HepG2 (cell line): ENCODE results near the gene WNT10A. TPM values are rescaled to one million over a fixed set of nuclear protein-coding genes. Genes with fewer than 3 reads are reported as not detected.
"Not testable (repeated sequence)": the region's sequence is repeated elsewhere in the genome, so short reads cannot be mapped to it uniquely, and the experiment has no call there.

Source experiments
- ATAC-seq: fragments of 200-7000 bp; cut with Tn5 transposase; 3 replicates; pipeline ENCODE4 v1.9.1; 2020; ENCODE audit warnings: mild to moderate bottlenecking, moderate library complexity
- BruUV-seq: library from RNA; stranded (reverse); fragments of 400-500 nt; replicated peaks from 2 replicates; lab custom pipeline; 2021; lab: Mats Ljungman, UMichigan
- CTCF ChIA-PET: fragments of 300-600 bp; formaldehyde crosslinking; extraction: SDS; loops from one replicate; lab custom pipeline; 2021; ENCODE audit warnings: low total read pairs, inconsistent platforms, low intra/inter-chr PET ratio; lab: Yijun Ruan, JAX
- POLR2A ChIA-PET: fragments of 350-600 bp; sonication (Branson Sonifier 250); formaldehyde crosslinking; loops from one replicate; lab custom pipeline; 2020; ENCODE audit warnings: antibody characterized with exemption, inconsistent platforms; lab: Yijun Ruan, JAX
- DNase-seq: peaks from one replicate; pipeline ENCODE4 v3.0.0-alpha.2; 2015; ENCODE audit warnings: low spot score
- FAIRE-seq: peaks from 3 replicates; lab custom pipeline; 2011; peaks lifted over from hg19 to GRCh38; lab: Jason Lieb, UNC
- H2AFZ ChIP-seq: one replicate; pipeline ENCODE4 v1.6.1; 2011; ENCODE audit warnings: low read length, inconsistent platforms
- H3K27ac ChIP-seq: fragments of 300-600 bp; 3 replicates; pipeline ENCODE4 v1.8.0; 2011; ENCODE audit warnings: mixed run types, mild to moderate bottlenecking, mixed read lengths, low read length, inconsistent platforms; ENCODE audit not compliant: insufficient read depth; ENCODE audit errors: extremely low read length
- H3K27me3 ChIP-seq, 2 experiments: fragments of 200-600 bp in 1 of 2; 2 replicates in 1 of 2; 3 replicates in 1 of 2; pipeline versions ENCODE4 v1.6.0 to v1.8.0; 2011; ENCODE audit warnings: low read length in 2 of 2, mild to moderate bottlenecking in 2 of 2, moderate library complexity in 2 of 2, inconsistent platforms in 1 of 2; ENCODE audit not compliant: insufficient read depth in 2 of 2, control insufficient read depth in 1 of 2
- H3K36me3 ChIP-seq, 2 experiments: fragments of 200-600 bp in 1 of 2; replicated peaks in 1 of 2; 2 replicates in 1 of 2; 3 replicates in 1 of 2; pipeline versions ENCODE4 v1.5.1 to v1.8.0; 2011; ENCODE audit warnings: low read length in 2 of 2, inconsistent platforms in 1 of 2; ENCODE audit not compliant: insufficient read depth in 2 of 2, control insufficient read depth in 1 of 2
- H3K4me1 ChIP-seq: 2 replicates; pipeline ENCODE4 v1.5.1; 2012; ENCODE audit warnings: low read length, inconsistent platforms; ENCODE audit not compliant: insufficient read depth
- H3K4me2 ChIP-seq: 2 replicates; pipeline ENCODE4 v1.6.0; 2011; ENCODE audit warnings: low read depth, low read length, inconsistent platforms
- H3K4me3 ChIP-seq, 3 experiments: fragments of 200-600 bp in 1 of 3; sonication (generic), shearing (Covaris generic) in 1 of 3; replicated peaks in 1 of 3; 2 replicates each; pipeline ENCODE4 v1.5.1; 2011 to 2016; ENCODE audit warnings: low read length in 3 of 3, inconsistent platforms in 2 of 3, low read depth in 2 of 3, mild to moderate bottlenecking in 2 of 3, control low read depth in 1 of 3, mixed read lengths in 1 of 3; ENCODE audit not compliant: insufficient read depth in 1 of 3
- H3K79me2 ChIP-seq: one replicate; pipeline ENCODE4 v1.6.1; 2011; ENCODE audit warnings: low read length, inconsistent platforms; ENCODE audit not compliant: insufficient read depth
- H3K9ac ChIP-seq: 2 replicates; pipeline ENCODE4 v1.6.0; 2011; ENCODE audit warnings: mild to moderate bottlenecking, low read depth, low read length, inconsistent platforms; ENCODE audit not compliant: insufficient read depth
- H3K9me3 ChIP-seq: 2 replicates; pipeline ENCODE4 v1.5.1; 2012; ENCODE audit warnings: mild to moderate bottlenecking, low read length
- H4K20me1 ChIP-seq: 2 replicates; pipeline ENCODE4 v1.6.0; 2011; ENCODE audit warnings: inconsistent platforms, mild to moderate bottlenecking, low read length, moderate library complexity; ENCODE audit not compliant: insufficient read depth
- CBX1 ChIP-seq: IDR thresholded peaks from one replicate; pipeline ENCODE4 v1.6.1; 2016; ENCODE audit warnings: antibody characterized with exemption, low read depth
- CEBPB ChIP-seq: IDR thresholded peaks from 2 replicates; pipeline ENCODE4 v1.6.1; 2011; ENCODE audit warnings: low read depth, low read length, improper control_type of control experiment, borderline replicate concordance
- RBM22 ChIP-seq: fragments of 200-400 bp; formaldehyde crosslinking; optimal IDR thresholded peaks from 2 replicates; pipeline ENCODE3; 2017; ENCODE audit warnings: mild to moderate bottlenecking, low read length, moderate library complexity
- SKI ChIP-seq: fragments of 450-650 bp; IDR thresholded peaks from one replicate; pipeline ENCODE4 v1.6.1; 2018; ENCODE audit warnings: mild to moderate bottlenecking; ENCODE audit not compliant: partially characterized antibody
- WGBS: methylation state at CpG from one replicate; pipeline ENCODE4 v1.1.6; 2017; ENCODE audit warnings: low lambda C conversion rate; 5-methylcytosine and 5-hydroxymethylcytosine counted together
- in situ Hi-C: cut with HindIII; loops from 2 replicates; pipeline ENCODE4 v1.10.0; 2017; ENCODE audit warnings: low pct_unique_long_range_greater_than_20kb; ENCODE audit not compliant: extremely low pct_ligation_motif_present
- intact Hi-C: fragments of 100-400 bp; cut with micrococcal nuclease; formaldehyde crosslinking; loops from one replicate; pipeline ENCODE4 v1.10.0; 2022; ENCODE audit not compliant: unreplicated experiment
- polyA plus RNA-seq, 8 experiments: library from polyadenylated mRNA; depleted of rRNA in 3 of 8; stranded (reverse) in 7 of 8; unstranded in 1 of 8; fragments of >200 nt; fragmentation: Illumina TruSeq in 4 of 8; extraction: Trizol in 4 of 8; gene quantifications; 2 replicates each; pipeline versions ENCODE4 v1.2.1 to v1.2.3, GENCODE V29; 2011 to 2016; ENCODE audit warnings: low read depth in 4 of 8, missing spikeins in 1 of 8, mixed read lengths in 1 of 8; ENCODE audit not compliant: insufficient read depth in 1 of 8
- total RNA-seq, 5 experiments: library from RNA; depleted of rRNA; stranded (reverse); fragments of >200 nt; fragmentation: Illumina TruSeq; extraction: Trizol; gene quantifications; 2 replicates each; pipeline ENCODE4 v1.2.3, GENCODE V29; 2016; ENCODE audit warnings: low read depth in 1 of 5
- TF ChIP-seq, protein P1 (sequence below), 2 experiments: fragments of 450-650 bp in 1 of 2; sonication (generic) in 1 of 2; formaldehyde crosslinking; IDR thresholded peaks; 2 replicates each; pipeline versions ENCODE4 v1.5.0 to v1.8.0; 2020 to 2022; ENCODE audit warnings: mild to moderate bottlenecking in 1 of 2, missing genetic modification reagents in 1 of 2
- TF ChIP-seq, protein P2 (sequence below): sonication (generic); formaldehyde crosslinking; conservative IDR thresholded peaks from 2 replicates; pipeline ENCODE4 v1.4.0; 2020; ENCODE audit warnings: missing genetic modification reagents

The WNT10A gene
- total and polyA plus RNA-seq, 2 of the 13 experiments (the other 11 are each of a cell fraction or from before 2014, with no cell fraction given) = 0.03 TPM; not detected in 1

DNA sequence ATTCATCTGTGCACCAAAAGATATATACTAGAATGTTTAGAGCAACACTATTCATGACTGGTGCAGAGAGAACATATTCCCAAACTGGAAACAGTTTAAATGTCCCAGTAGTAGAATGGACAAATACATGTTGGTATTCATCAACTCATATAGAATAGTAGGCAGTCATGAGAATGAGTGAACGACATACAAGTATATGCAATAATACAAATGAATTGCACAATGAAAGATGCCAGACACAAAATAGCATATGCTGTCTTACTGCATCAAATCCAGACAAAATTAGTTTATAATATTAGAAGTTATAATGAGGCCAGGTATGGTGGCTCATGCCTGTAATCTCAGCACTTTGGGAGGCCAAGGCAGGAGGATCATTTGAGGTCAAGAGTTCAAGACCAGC, 40.8 kb upstream of the WNT10A start:
- no TSS peak for BruUV-seq
- CTCF ChIA-PET = no interaction called here
- FAIRE-seq = no peak

DNA sequence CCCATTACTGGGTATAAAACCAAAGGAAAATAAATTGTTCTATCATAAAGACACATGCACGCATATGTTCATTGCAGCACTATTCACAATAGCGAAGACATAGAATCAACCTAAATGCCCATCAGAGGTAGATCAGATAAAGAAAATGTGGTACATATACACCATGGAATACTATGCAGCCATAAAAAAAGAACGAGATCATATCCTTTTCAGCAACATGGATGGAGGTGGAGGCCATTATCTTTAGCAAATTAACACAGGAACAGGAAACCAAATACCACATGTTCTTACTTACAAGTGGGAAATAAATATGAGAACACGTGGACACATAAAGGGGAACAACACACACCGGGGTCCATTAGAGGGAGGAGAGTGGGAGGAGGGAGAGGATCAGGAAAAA, 36.3 kb upstream of the WNT10A start:
- H3K9me3 ChIP-seq, POLR2A ChIA-PET, H3K27ac ChIP-seq, H2AFZ ChIP-seq, H3K4me2 ChIP-seq, H3K4me3 ChIP-seq, H3K9ac ChIP-seq, H3K79me2 ChIP-seq, ATAC-seq, FAIRE-seq, H3K36me3 ChIP-seq, CTCF ChIA-PET, intact Hi-C loops, DNase-seq, BruUV-seq, H4K20me1 ChIP-seq: not testable (repeated sequence)
- in situ Hi-C loops = loop anchor here (25.0 kb wide), 1 partner anchor 107 kb away; no protein-coding TSS in a partner anchor
- peaks cover 18% of the 10 kb centered on the region for H3K4me1 ChIP-seq
- 69% methylated on average over 5 of the region's 5 CpGs for WGBS
- H3K27me3 ChIP-seq = peaks cover 0 to 21% of the 10 kb centered on the region in 2 experiments; a peak in 4 of 5 replicates

More for the DNA sequence above, 40.8 kb upstream of the WNT10A start:
- no peak overlapping the region for H2AFZ ChIP-seq
- H3K36me3 ChIP-seq = no peaks in the 10 kb centered on the region
- H3K9me3 ChIP-seq = no peaks in the 10 kb centered on the region
- intact Hi-C loops (no loop called here), in situ Hi-C loops (loop anchor here (25.0 kb wide), 1 partner anchor 103 kb away; no protein-coding TSS in a partner anchor)
- no peaks in the 10 kb centered on the region for H3K79me2 ChIP-seq
- ATAC-seq = no peak
- no peak overlapping the region for H3K9ac ChIP-seq
- WGBS = 0% methylated on average over 1 of the region's 1 CpG
- H3K4me3 ChIP-seq = no peak overlapping the region
- no peak overlapping the region for H3K4me2 ChIP-seq
- peaks cover 1 to 49% of the 10 kb centered on the region in 2 experiments; a peak in 4 of 5 replicates for H3K27me3 ChIP-seq
- TF ChIP-seq, protein P1, sequence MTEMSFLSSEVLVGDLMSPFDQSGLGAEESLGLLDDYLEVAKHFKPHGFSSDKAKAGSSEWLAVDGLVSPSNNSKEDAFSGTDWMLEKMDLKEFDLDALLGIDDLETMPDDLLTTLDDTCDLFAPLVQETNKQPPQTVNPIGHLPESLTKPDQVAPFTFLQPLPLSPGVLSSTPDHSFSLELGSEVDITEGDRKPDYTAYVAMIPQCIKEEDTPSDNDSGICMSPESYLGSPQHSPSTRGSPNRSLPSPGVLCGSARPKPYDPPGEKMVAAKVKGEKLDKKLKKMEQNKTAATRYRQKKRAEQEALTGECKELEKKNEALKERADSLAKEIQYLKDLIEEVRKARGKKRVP (CRISPR knock-in tag; IDR thresholded peaks at IDR 0.05) = peak in 1 of 2 experiments; percentile 12; a peak in 1 of 4 replicates
- TF ChIP-seq RBM22 = no peak
- no peak for TF ChIP-seq CBX1
- TF ChIP-seq CEBPB = peak; percentile 71
- no peak for TF ChIP-seq SKI
- TF ChIP-seq, protein P2, sequence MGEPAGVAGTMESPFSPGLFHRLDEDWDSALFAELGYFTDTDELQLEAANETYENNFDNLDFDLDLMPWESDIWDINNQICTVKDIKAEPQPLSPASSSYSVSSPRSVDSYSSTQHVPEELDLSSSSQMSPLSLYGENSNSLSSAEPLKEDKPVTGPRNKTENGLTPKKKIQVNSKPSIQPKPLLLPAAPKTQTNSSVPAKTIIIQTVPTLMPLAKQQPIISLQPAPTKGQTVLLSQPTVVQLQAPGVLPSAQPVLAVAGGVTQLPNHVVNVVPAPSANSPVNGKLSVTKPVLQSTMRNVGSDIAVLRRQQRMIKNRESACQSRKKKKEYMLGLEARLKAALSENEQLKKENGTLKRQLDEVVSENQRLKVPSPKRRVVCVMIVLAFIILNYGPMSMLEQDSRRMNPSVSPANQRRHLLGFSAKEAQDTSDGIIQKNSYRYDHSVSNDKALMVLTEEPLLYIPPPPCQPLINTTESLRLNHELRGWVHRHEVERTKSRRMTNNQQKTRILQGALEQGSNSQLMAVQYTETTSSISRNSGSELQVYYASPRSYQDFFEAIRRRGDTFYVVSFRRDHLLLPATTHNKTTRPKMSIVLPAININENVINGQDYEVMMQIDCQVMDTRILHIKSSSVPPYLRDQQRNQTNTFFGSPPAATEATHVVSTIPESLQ (CRISPR knock-in tag) = no peak
- POLR2A ChIA-PET = no interaction called here
- no peaks in the 10 kb centered on the region for H4K20me1 ChIP-seq
- no peak for DNase-seq
- H3K27ac ChIP-seq = no peak overlapping the region
- no peaks in the 10 kb centered on the region for H3K4me1 ChIP-seq
